ENCODE data around the gene TAOK3.

- TF ChIP-seq CTCF (IDR thresholded peaks at IDR 0.05 in 2 of 3, conservative IDR thresholded peaks at IDR 0.05 in 1 of 3; ENCODE audit: control insufficient read depth in 2 of 3, extremely low read depth in 1 of 3, insufficient read depth in 1 of 3, low read depth in 3 of 3, low read length in 3 of 3) (no peak), RAD21 (IDR thresholded peaks at IDR 0.05; ENCODE audit: insufficient read depth, low read depth, low read length) (no peak), POLR2A (IDR thresholded peaks at IDR 0.05; ENCODE audit: low read depth, low read length) (no peak), MTA3 (IDR thresholded peaks at IDR 0.05; ENCODE audit: borderline replicate concordance, low read length) (no peak), JUND (IDR thresholded peaks at IDR 0.05; ENCODE audit: low read depth, low read length) (no peak), REST (IDR thresholded peaks at IDR 0.05; ENCODE audit: low read depth, low read length) (no peak), MAX (IDR thresholded peaks at IDR 0.05; ENCODE audit: low read depth, low read length) (no peak), ZNF24 (IDR thresholded peaks at IDR 0.05) (no peak), RFX5 (IDR thresholded peaks at IDR 0.05; ENCODE audit: low read depth, low read length) (no peak), NBN (IDR thresholded peaks at IDR 0.05) (no peak), ATF3 (IDR thresholded peaks at IDR 0.05; ENCODE audit: borderline replicate concordance, extremely low read depth, low read depth, low read length) (no peak), ZNF622 (IDR thresholded peaks at IDR 0.05) (no peak), RUNX3 (IDR thresholded peaks at IDR 0.05; ENCODE audit: low read length) (no peak), SREBF2 (IDR thresholded peaks at IDR 0.05; ENCODE audit: low read length) (no peak)
Observed at GRCh38 chr12:118183155-118183554, 189.6 kb downstream of the TAOK3 start.
